Measurements from ENCODE around the gene CREG2. TPM values are rescaled to one million over a fixed set of nuclear protein-coding genes. Genes with fewer than 3 reads are reported as not detected.

The CREG2 gene
- total and polyA plus RNA-seq, 8 donors, result 0.05 to 0.19 (median 0.12) TPM; not detected in 5

GRCh38 chr2:101379091-101379490 lies 8.2 kb downstream of the CREG2 start:
- no peaks in the 10 kb centered on the region for H3K27me3 ChIP-seq
- no peaks in the 10 kb centered on the region for H3K4me1 ChIP-seq
- ATAC-seq (no peak), DNase-seq (no peak), FAIRE-seq (no peak)
- H3K9me3 ChIP-seq, result no peaks in the 10 kb centered on the region
- H3K27ac ChIP-seq, result no peak overlapping the region
- WGBS, 2 donors, result 92 to 95% methylated on average over 2 of the region's 2 CpGs
- intact Hi-C loops (cut with DNase I), result no loop called here
- H3K4me3 ChIP-seq, result no peak overlapping the region
- no peaks in the 10 kb centered on the region for H3K36me3 ChIP-seq
- TF ChIP-seq CTCF (IDR thresholded peaks at IDR 0.05), result no peak

DNA sequence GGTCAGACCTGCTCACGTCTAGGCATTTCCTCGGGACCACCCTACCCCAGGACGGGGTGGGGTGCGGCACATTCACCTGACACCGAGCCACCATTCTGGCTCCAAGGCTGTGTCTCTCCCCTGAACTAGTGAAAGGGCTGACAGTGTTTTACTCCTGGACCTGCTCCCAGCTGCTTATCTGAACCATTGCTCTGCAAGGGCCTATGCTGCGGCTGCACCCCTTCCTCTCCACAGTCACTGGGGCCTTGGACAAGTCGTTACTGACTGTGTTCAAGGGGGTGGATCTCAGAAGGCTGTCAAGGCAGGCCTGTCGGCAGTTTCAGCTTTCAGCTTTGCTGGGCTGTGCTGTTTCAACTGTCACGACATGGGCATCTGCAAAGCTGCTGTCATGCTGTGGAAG lies 11.7 kb downstream of the CREG2 start:
- 49 to 51% methylated on average over 9 of the region's 9 CpGs for WGBS, 2 donors
- no peak for DNase-seq
- intact Hi-C loops (cut with DNase I), result no loop called here

GRCh38 chr2:101374821-101375561 lies 12.3 kb downstream of the CREG2 start:
- H3K4me3 ChIP-seq, result no peak overlapping the region
- no peaks in the 10 kb centered on the region for H3K4me1 ChIP-seq
- no peak overlapping the region for H3K27ac ChIP-seq
- no peak for DNase-seq
- intact Hi-C loops (cut with DNase I), result no loop called here
- no peaks in the 10 kb centered on the region for H3K27me3 ChIP-seq
- 80 to 82% methylated on average over 7 of the region's 7 CpGs for WGBS, 2 donors
- no peak for ATAC-seq
- H3K36me3 ChIP-seq, result no peaks in the 10 kb centered on the region
- no peak for TF ChIP-seq CTCF (IDR thresholded peaks at IDR 0.05)
- H3K9me3 ChIP-seq, result no peaks in the 10 kb centered on the region
- FAIRE-seq, result no peak

More for the DNA sequence above, 11.7 kb downstream of the CREG2 start:
- Histone ChIP-seq H3K4me3 (no peak overlapping the region), H3K27ac (no peak overlapping the region), H3K36me3 (no peaks in the 10 kb centered on the region), H3K4me1 (no peaks in the 10 kb centered on the region), H3K27me3 (no peaks in the 10 kb centered on the region), H3K9me3 (no peaks in the 10 kb centered on the region)
- no peak for TF ChIP-seq CTCF (IDR thresholded peaks at IDR 0.05)
- FAIRE-seq, result no peak
- ATAC-seq, result no peak

- no peaks in the 10 kb centered on the region for H3K4me1 ChIP-seq
- H3K4me3 ChIP-seq, result no peak overlapping the region
- H3K9me3 ChIP-seq, result no peaks in the 10 kb centered on the region
- no peak for TF ChIP-seq CTCF (IDR thresholded peaks at IDR 0.05)
- intact Hi-C loops (cut with DNase I), result no loop called here
- no peak for DNase-seq
- H3K27ac ChIP-seq, result no peak overlapping the region
- FAIRE-seq, result no peak
- 68% methylated on average over 1 of the region's 1 CpG for WGBS, 2 donors
- no peaks in the 10 kb centered on the region for H3K36me3 ChIP-seq
- ATAC-seq, result no peak
- H3K27me3 ChIP-seq, result no peaks in the 10 kb centered on the region
Measured at GRCh38 chr2:101372792-101373191, 14.5 kb downstream of the CREG2 start.

GRCh38 chr2:101371636-101372035 lies 15.7 kb downstream of the CREG2 start:
- 51 to 61% methylated on average over 4 of the region's 4 CpGs for WGBS, 2 donors
- Histone ChIP-seq H3K27me3 (no peaks in the 10 kb centered on the region), H3K27ac (no peak overlapping the region), H3K4me1 (no peaks in the 10 kb centered on the region), H3K36me3 (no peaks in the 10 kb centered on the region), H3K4me3 (no peak overlapping the region), H3K9me3 (no peaks in the 10 kb centered on the region)
- intact Hi-C loops (cut with DNase I), result no loop called here
- FAIRE-seq (no peak), ATAC-seq (peak in 1 of 4 donors; percentile 36), DNase-seq (no peak)
- no peak for TF ChIP-seq CTCF (IDR thresholded peaks at IDR 0.05)
